22Rv1 (cell line): Measurements from ENCODE around the gene SDHB.
"Not testable (repeated sequence)": the region's sequence is repeated elsewhere in the genome, so short reads cannot be mapped to it uniquely, and the experiment has no call there.

Experiments
- H3K27ac ChIP-seq: fragments of 450-650 bp; 2 replicates; pipeline ENCODE4 v1.5.1; 2017
- ZFX ChIP-seq: fragments of 450-650 bp; IDR thresholded peaks from 2 replicates; pipeline ENCODE4 v1.6.1; 2017; ENCODE audit warnings: antibody characterized with exemption, borderline replicate concordance
- TF ChIP-seq, protein P1 (sequence below): fragments of 450-650 bp; IDR thresholded peaks from 2 replicates; pipeline ENCODE4 v1.5.1; 2017; ENCODE audit warnings: mild to moderate bottlenecking

Gene SDHB

DNA sequence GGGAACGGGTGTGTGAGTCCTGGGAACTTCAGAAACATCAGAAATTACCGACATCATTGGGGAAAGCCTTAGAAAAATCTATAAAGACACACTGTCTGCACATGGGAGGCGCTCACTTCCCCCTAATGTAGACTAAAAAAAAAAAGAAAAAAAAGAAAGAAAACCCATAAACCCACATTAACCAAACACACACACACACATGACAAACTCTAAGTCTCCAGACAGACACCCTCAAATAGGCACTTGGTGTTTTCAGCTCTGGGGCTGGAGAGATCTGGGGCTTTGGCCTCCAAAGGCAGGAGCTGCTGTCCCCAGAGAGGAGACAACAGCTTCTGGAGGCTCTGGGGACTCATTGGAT lies 13.2 kb upstream of the SDHB start:
- H3K27ac ChIP-seq = no peak overlapping the region
- TF ChIP-seq, protein P1, sequence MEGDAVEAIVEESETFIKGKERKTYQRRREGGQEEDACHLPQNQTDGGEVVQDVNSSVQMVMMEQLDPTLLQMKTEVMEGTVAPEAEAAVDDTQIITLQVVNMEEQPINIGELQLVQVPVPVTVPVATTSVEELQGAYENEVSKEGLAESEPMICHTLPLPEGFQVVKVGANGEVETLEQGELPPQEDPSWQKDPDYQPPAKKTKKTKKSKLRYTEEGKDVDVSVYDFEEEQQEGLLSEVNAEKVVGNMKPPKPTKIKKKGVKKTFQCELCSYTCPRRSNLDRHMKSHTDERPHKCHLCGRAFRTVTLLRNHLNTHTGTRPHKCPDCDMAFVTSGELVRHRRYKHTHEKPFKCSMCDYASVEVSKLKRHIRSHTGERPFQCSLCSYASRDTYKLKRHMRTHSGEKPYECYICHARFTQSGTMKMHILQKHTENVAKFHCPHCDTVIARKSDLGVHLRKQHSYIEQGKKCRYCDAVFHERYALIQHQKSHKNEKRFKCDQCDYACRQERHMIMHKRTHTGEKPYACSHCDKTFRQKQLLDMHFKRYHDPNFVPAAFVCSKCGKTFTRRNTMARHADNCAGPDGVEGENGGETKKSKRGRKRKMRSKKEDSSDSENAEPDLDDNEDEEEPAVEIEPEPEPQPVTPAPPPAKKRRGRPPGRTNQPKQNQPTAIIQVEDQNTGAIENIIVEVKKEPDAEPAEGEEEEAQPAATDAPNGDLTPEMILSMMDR = no peak
- TF ChIP-seq ZFX = no peak

DNA sequence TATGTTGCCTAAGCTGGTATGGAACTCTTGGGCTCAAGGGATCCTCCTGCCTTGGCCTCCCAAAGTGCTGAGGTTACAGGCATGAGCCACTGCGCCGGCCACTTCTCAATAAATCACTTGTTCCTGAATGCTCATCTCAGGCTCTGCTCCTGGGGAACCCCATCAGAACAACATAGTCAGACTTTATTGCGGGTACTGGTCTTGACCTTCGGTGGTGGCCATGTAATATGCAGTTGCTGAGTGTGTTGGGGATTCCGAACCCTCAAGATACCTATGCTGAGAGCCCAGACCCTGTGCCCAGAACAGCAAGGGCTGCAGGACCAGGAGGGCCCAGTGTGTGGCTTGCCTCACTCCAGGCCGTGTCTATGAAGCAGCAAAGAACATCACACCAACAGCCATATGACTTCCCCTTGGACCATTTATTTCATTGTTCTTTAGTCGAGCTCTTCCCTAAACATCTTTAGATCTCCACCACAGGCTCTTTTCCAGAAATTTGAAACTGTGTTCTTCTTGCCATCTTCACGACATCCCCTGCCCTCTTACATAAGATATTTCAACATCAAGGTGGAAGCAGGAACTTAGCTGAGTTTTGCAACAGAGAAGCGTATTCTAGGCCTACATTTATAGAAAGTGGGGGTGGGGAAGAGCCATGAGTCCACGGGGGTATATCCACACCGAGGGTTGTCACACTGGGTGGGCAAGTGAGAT lies 12.7 kb upstream of the SDHB start:
- H3K27ac ChIP-seq = no peak overlapping the region
- TF ChIP-seq, protein P1 = no peak
- TF ChIP-seq ZFX = no peak

DNA sequence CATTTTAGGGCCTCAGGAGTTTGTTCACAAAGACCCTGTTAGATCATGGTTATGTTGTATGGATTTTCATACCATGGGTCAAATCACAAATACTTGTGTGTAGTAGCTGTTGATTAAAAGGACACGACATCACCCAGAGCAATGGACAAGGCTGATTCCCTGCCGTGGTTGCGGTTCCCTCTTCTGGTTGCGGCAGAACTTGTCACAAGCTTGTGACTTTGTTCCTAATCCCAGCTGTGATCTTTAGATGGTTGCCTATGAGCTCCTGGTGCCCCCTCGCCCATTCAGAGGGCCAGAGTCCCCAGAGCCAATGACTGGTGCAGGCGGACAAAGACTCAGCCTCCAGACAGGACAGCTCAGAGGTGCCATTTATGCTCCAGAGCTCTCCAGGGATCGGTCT lies 11.8 kb upstream of the SDHB start:
- H3K27ac ChIP-seq = no peak overlapping the region

DNA sequence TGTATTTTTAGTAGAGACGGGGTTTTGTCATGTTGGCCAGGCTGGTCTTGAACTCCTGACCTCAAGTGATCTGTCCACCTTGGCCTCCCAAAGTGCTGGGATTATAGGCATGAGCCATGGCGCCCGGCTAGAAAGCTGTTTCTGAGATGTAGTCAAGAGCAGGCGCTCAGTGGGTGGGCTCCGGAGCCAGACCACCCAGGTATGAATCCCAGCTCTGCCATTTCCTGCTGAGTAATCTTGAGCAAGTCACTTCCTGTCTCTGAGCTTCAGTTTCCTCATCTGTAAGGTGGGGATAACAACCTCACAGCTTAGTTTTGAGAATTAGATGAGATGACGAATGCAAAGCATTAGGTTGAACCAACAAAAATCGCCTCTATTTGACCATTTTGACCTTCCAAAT lies 8.9 kb upstream of the SDHB start:
- not testable (repeated sequence) for H3K27ac ChIP-seq

More for the DNA sequence above, 11.8 kb upstream of the SDHB start:
- no peak for TF ChIP-seq ZFX
- TF ChIP-seq, protein P1 = no peak

DNA sequence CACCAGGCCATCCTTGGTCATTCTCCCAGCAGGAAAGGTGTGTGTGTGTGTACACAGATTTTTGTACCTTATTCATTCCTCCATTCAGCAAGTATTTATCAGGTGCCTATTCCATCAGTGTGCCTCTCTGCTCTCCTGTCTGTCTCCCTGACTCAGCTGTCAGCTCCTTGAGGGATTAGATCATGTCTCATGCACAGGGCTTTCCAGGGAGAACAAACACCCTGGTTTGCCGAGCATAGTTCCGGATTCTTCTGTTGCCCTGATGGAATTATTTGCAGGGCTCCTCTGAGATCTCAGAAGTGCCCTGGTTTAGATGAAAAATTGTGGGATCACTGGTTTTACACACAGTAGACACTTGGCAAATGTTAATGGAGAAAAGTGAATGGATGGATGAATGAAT lies 8.1 kb upstream of the SDHB start:
- no peak for TF ChIP-seq ZFX
- TF ChIP-seq, protein P1 = no peak
- H3K27ac ChIP-seq = no peak overlapping the region

DNA sequence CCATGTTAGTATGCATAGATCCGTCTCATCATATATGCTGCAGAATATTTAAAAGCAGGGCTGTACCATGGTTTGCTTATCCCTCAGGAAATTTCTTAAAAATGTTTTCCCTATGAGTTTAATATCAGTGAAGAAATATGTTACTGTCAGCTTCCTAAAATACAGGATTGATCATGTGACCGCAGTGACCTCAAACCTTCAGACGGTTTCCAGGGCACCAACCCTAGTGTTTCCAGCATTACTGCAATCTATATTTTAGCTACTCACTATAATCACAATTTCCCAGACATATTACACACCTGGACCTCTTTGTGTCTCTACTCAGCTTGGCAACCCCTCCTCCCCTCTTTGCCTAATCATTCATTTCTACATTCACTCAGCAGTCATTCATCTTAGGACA lies 7.7 kb upstream of the SDHB start:
- TF ChIP-seq, protein P1 = no peak
- no peak for TF ChIP-seq ZFX
- H3K27ac ChIP-seq = no peak overlapping the region

DNA sequence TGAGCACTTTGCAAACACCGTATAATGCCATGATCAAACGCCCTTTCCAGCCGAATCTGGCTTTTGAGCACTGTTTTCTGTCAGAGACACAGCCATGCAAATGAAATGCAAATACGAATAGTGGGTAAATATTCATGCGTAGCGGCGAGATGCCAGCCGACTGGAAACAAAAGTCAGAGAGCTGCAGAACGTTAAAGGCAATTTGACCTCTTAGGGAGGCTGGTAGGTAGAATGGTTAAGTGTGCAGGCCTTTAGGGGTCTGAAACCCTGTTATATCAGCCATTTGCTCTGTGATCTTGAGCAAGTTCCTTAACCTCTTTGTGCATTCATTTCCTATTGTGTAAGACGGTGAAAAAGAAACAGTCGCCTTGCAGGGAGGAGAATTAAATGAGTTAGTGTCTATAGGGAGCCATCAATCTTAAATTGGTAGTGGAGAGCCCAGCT lies 6.5 kb upstream of the SDHB start:
- no peak overlapping the region for H3K27ac ChIP-seq

More for the DNA sequence above, 6.5 kb upstream of the SDHB start:
- no peak for TF ChIP-seq ZFX
- TF ChIP-seq, protein P1 = no peak
